HG03139 (cell line): ENCODE results near the gene OR4C45.
"Not testable (repeated sequence)": the region's sequence is repeated elsewhere in the genome, so short reads cannot be mapped to it uniquely, and the experiment has no call there.

Source experiments
- ATAC-seq: cut with Tn5 transposase; IDR thresholded peaks from one replicate; pipeline ENCODE4 v1.9.1; 2021; ENCODE audit not compliant: unreplicated experiment

Gene OR4C45

GRCh38 chr11:50032574-50032973 is at the start of gene OR4C45:
OR4C45 (plus strand) TSS chr11:50032874.
- ATAC-seq = no peak

GRCh38 chr11:49995565-49995964 is 37.1 kb upstream of the OR4C45 start:
- ATAC-seq = no peak

GRCh38 chr11:50030193-50030592 is 2.5 kb upstream of the OR4C45 start:
- ATAC-seq = no peak

GRCh38 chr11:50036239-50036638 is 3.6 kb downstream of the OR4C45 start:
- not testable (repeated sequence) for ATAC-seq

GRCh38 chr11:50037251-50037650 is 4.6 kb downstream of the OR4C45 start:
- no peak for ATAC-seq

GRCh38 chr11:50044647-50045046 is 12.0 kb downstream of the OR4C45 start:
- ATAC-seq = no peak

- ATAC-seq = not testable (repeated sequence)
Observed at GRCh38 chr11:50063056-50063455, 30.4 kb downstream of the OR4C45 start.

- ATAC-seq = no peak
Observed at GRCh38 chr11:50070389-50070788, 37.7 kb downstream of the OR4C45 start.

- ATAC-seq = no peak
Observed at GRCh38 chr11:50071584-50072225, 39.0 kb downstream of the OR4C45 start.

GRCh38 chr11:50072226-50073112 is 39.8 kb downstream of the OR4C45 start:
- no peak for ATAC-seq

GRCh38 chr11:50073113-50074105 is 40.7 kb downstream of the OR4C45 start:
- no peak for ATAC-seq

- no peak for ATAC-seq
Observed at GRCh38 chr11:50074161-50074560, 41.5 kb downstream of the OR4C45 start.

GRCh38 chr11:50075856-50076255 is 43.2 kb downstream of the OR4C45 start:
- no peak for ATAC-seq

- ATAC-seq = no peak
Observed at GRCh38 chr11:50077526-50077925, 44.9 kb downstream of the OR4C45 start.

- ATAC-seq = no peak
Observed at GRCh38 chr11:50078001-50078400, 45.3 kb downstream of the OR4C45 start.

GRCh38 chr11:50078946-50079345 is 46.3 kb downstream of the OR4C45 start:
- not testable (repeated sequence) for ATAC-seq

GRCh38 chr11:50080256-50080655 is 47.6 kb downstream of the OR4C45 start:
- no peak for ATAC-seq
